HCT116 (cell line): ENCODE results near the gene NSD2. TPM values are rescaled to one million over a fixed set of nuclear protein-coding genes. Genes with fewer than 3 reads are reported as not detected.

ENCODE experiments used
- ATAC-seq: fragments of 200-7000 bp; cut with Tn5 transposase; 2 replicates; pipeline ENCODE4 v1.9.1; 2020; ENCODE audit warnings: mild to moderate bottlenecking, moderate library complexity
- BruUV-seq: library from RNA; stranded (reverse); fragments of 400-500 nt; replicated peaks from 2 replicates; lab custom pipeline; 2021; lab: Mats Ljungman, UMichigan
- CTCF ChIA-PET: fragments of 300-600 bp; sonication (Branson Sonifier 250); formaldehyde crosslinking; loops from one replicate; lab custom pipeline; 2021; ENCODE audit warnings: antibody characterized with exemption; lab: Charles Lee
- POLR2A ChIA-PET: fragments of 300-600, 350-600 bp; sonication (Branson Sonifier 250); formaldehyde crosslinking; loops from one replicate; lab custom pipeline; 2021; ENCODE audit warnings: antibody characterized with exemption; lab: Charles Lee
- RAD21 ChIA-PET, 2 experiments: fragments of 300-600 bp; sonication (Branson Sonifier 250); formaldehyde crosslinking; loops; one replicate each; lab custom pipeline; 2023; ENCODE audit warnings: low total read pairs in 2 of 2; ENCODE audit not compliant: uncharacterized antibody in 2 of 2, unreplicated experiment in 2 of 2, low non-redundant PET in 1 of 2; lab: Charles Lee
- DNase-seq: peaks from one replicate; pipeline ENCODE4 v3.0.0-alpha.2; 2010; ENCODE audit warnings: low read depth, low spot score
- H2AFZ ChIP-seq: fragments of 200-600 bp; shearing (Covaris generic), sonication (generic); 2 replicates; pipeline ENCODE4 v1.6.1; 2017; ENCODE audit warnings: low read depth, mixed run types, mixed read lengths, antibody characterized with exemption, low read length; ENCODE audit not compliant: poor library complexity, severe bottlenecking
- H3K27ac ChIP-seq: 2 replicates; pipeline ENCODE4 v1.5.1; 2012; ENCODE audit warnings: low read depth, low read length
- H3K27me3 ChIP-seq: fragments of 200-600 bp; sonication (generic); 2 replicates; pipeline ENCODE4 v1.6.1; 2016; ENCODE audit warnings: mixed run types, low read length, mixed read lengths; ENCODE audit not compliant: insufficient read depth
- H3K36me3 ChIP-seq, 2 experiments: fragments of 200-500 bp in 1 of 2; fragments of 200-600 bp in 1 of 2; sonication (Bioruptor generic) in 1 of 2; sonication (generic) in 1 of 2; 2 replicates each; pipeline versions ENCODE4 v1.5.1 to v1.6.1; 2014 to 2016; ENCODE audit warnings: low read length in 2 of 2, inconsistent platforms in 1 of 2, mixed read lengths in 1 of 2, mixed run types in 1 of 2; ENCODE audit not compliant: insufficient read depth in 2 of 2, control insufficient read depth in 1 of 2
- H3K4me1 ChIP-seq, 2 experiments: fragments of 200-600 bp in 1 of 2; sonication (generic) in 1 of 2; 2 replicates each; pipeline versions ENCODE4 v1.5.1 to v1.6.1; 2012 to 2017; ENCODE audit warnings: low read length in 2 of 2, inconsistent platforms in 1 of 2, mild to moderate bottlenecking in 1 of 2, mixed read lengths in 1 of 2, mixed run types in 1 of 2, moderate library complexity in 1 of 2; ENCODE audit not compliant: insufficient read depth in 2 of 2, control insufficient read depth in 1 of 2
- H3K4me2 ChIP-seq: fragments of 200-600 bp; sonication (generic); 2 replicates; pipeline ENCODE4 v1.6.1; 2017; ENCODE audit warnings: mixed run types, low read length, mixed read lengths
- H3K4me3 ChIP-seq, 2 experiments: fragments of 200-600 bp in 1 of 2; sonication (generic) in 1 of 2; replicated peaks in 1 of 2; 2 replicates each; pipeline ENCODE4 v1.5.1; 2011 to 2016; ENCODE audit warnings: low read length in 2 of 2, control low read depth in 1 of 2, low read depth in 1 of 2, mild to moderate bottlenecking in 1 of 2, mixed read lengths in 1 of 2, mixed run types in 1 of 2
- H3K79me2 ChIP-seq: fragments of 200-600 bp; sonication (generic); 2 replicates; pipeline ENCODE4 v1.6.1; 2017; ENCODE audit warnings: mild to moderate bottlenecking, mixed run types, low read length, moderate library complexity, mixed read lengths; ENCODE audit not compliant: insufficient read depth
- H3K9ac ChIP-seq: fragments of 200-600 bp; sonication (generic); 2 replicates; pipeline ENCODE4 v1.6.1; 2016; ENCODE audit warnings: low read length, mixed read lengths
- H3K9me2 ChIP-seq: fragments of 200-600 bp; sonication (generic), shearing (Covaris generic); 2 replicates; pipeline ENCODE4 v1.6.1; 2017; ENCODE audit warnings: mixed run types, mild to moderate bottlenecking, moderate library complexity; ENCODE audit not compliant: insufficient read depth
- H3K9me3 ChIP-seq, 2 experiments: fragments of 200-500 bp in 1 of 2; fragments of 200-600 bp in 1 of 2; sonication (Bioruptor generic) in 1 of 2; sonication (generic) in 1 of 2; 2 replicates each; pipeline ENCODE4 v1.6.1; 2014 to 2017; ENCODE audit warnings: low read length in 2 of 2, mixed read lengths in 2 of 2, inconsistent platforms in 1 of 2, low read depth in 1 of 2, mild to moderate bottlenecking in 1 of 2, mixed run types in 1 of 2, moderate library complexity in 1 of 2; ENCODE audit not compliant: control insufficient read depth in 1 of 2, insufficient read depth in 1 of 2
- H4K20me1 ChIP-seq: fragments of 200-600 bp; sonication (generic), shearing (Covaris generic); 2 replicates; pipeline ENCODE4 v1.6.1; 2017; ENCODE audit warnings: mixed run types, mild to moderate bottlenecking, moderate library complexity; ENCODE audit not compliant: insufficient read depth
- CBX3 ChIP-seq: IDR thresholded peaks from 2 replicates; pipeline ENCODE4 v1.6.1; 2012; ENCODE audit warnings: low read depth
- CTCF ChIP-seq, 3 experiments: fragments of 200-600 bp in 1 of 3; sonication (generic) in 1 of 3; IDR thresholded peaks in 2 of 3; conservative IDR thresholded peaks in 1 of 3; 2 replicates each; pipeline ENCODE4 v1.5.1; 2012 to 2017; ENCODE audit warnings: low read depth in 2 of 3, low read length in 2 of 3, antibody characterized with exemption in 1 of 3, borderline replicate concordance in 1 of 3, control low read depth in 1 of 3, mild to moderate bottlenecking in 1 of 3, mixed read lengths in 1 of 3, mixed run types in 1 of 3, moderate library complexity in 1 of 3; ENCODE audit not compliant: insufficient read depth in 1 of 3
- EGR1 ChIP-seq: IDR thresholded peaks from 2 replicates; pipeline ENCODE4 v1.6.1; 2012; ENCODE audit warnings: low read depth
- POLR2A ChIP-seq: IDR thresholded peaks from 2 replicates; pipeline ENCODE4 v1.7.0; 2011; ENCODE audit warnings: borderline replicate concordance; ENCODE audit not compliant: insufficient read depth, insufficient read length; ENCODE audit errors: extremely low read depth
- REST ChIP-seq: IDR thresholded peaks from 2 replicates; pipeline ENCODE4 v1.6.1; 2012; ENCODE audit warnings: low read depth
- SP1 ChIP-seq: IDR thresholded peaks from 2 replicates; pipeline ENCODE4 v1.6.1; 2012; ENCODE audit warnings: low read depth
- ZFX ChIP-seq: fragments of 450-650 bp; IDR thresholded peaks from 2 replicates; pipeline ENCODE4 v1.6.1; 2017
- intact Hi-C: fragments of 100-400 bp; cut with micrococcal nuclease; formaldehyde crosslinking; loops from 2 replicates; pipeline ENCODE4 v1.10.0; 2022
- total RNA-seq: library from RNA; stranded (reverse); gene quantifications from one replicate; pipeline ENCODE4 v1.2.1, GENCODE V29; 2021; ENCODE audit not compliant: unreplicated experiment

The NSD2 gene
- total RNA-seq, 1 experiment from 2014 or later = 145 TPM

GRCh38 chr4:1868293-1868692, 2.9 kb upstream of the NSD2 start:
- Histone ChIP-seq H3K36me3 (no peaks in the 10 kb centered on the region), H3K4me2 (peak overlapping the region; percentile 59), H3K9me3 (no peaks in the 10 kb centered on the region), H4K20me1 (peaks cover 3% of the 10 kb centered on the region; the same call in 1 of the 2 replicates), H2AFZ (no peak overlapping the region), H3K4me3 (no peak overlapping the region), H3K9me2 (no peaks in the 10 kb centered on the region), H3K27me3 (no peaks in the 10 kb centered on the region), H3K9ac (no peak overlapping the region), H3K4me1 (peaks cover 20 to 41% of the 10 kb centered on the region in 2 experiments), H3K79me2 (peaks cover 15% of the 10 kb centered on the region), H3K27ac (no peak overlapping the region)
- ATAC-seq (no peak), DNase-seq (no peak)
- no TSS peak for BruUV-seq
- intact Hi-C loops = no loop called here
- POLR2A ChIA-PET = no interaction called here
- no peak for TF ChIP-seq REST
- no peak for TF ChIP-seq SP1
- TF ChIP-seq ZFX = no peak
- TF ChIP-seq CBX3 = no peak
- CTCF ChIA-PET = interaction anchor here (0.8 kb wide), 1 partner anchor 12 kb away, joined by 3 read pairs; no protein-coding TSS in a partner anchor
- RAD21 ChIA-PET = no interaction called here

- Histone ChIP-seq H3K9me3 (no peaks in the 10 kb centered on the region), H3K9ac (no peak overlapping the region)
- no peak for ATAC-seq
- RAD21 ChIA-PET = no interaction called here
- TF ChIP-seq ZFX = no peak
- no peak for TF ChIP-seq EGR1
- no peak for TF ChIP-seq CTCF (IDR thresholded peaks at IDR 0.05 in 2 of 3, conservative IDR thresholded peaks at IDR 0.05 in 1 of 3; ENCODE audit: borderline replicate concordance in 1 of 3, insufficient read depth in 1 of 3, low read depth in 2 of 3, low read length in 2 of 3)
- no peak for TF ChIP-seq POLR2A
- TF ChIP-seq, all 23 proteins: peak for 0
- ChIA-PET CTCF (no interaction called here), POLR2A (no interaction called here)
- BruUV-seq = no TSS peak
- peak overlapping the region; percentile 59 for H3K4me2 ChIP-seq
- H3K4me1 ChIP-seq = peaks cover 23 to 47% of the 10 kb centered on the region in 2 experiments
- no peak overlapping the region for H3K27ac ChIP-seq
- intact Hi-C loops = no loop called here
- H4K20me1 ChIP-seq = peaks cover 3% of the 10 kb centered on the region; the same call in 1 of the 2 replicates
- no peaks in the 10 kb centered on the region for H3K36me3 ChIP-seq
- H3K4me3 ChIP-seq = no peak overlapping the region
- H2AFZ ChIP-seq = no peak overlapping the region
- H3K9me2 ChIP-seq = no peaks in the 10 kb centered on the region
- H3K79me2 ChIP-seq = peaks cover 21% of the 10 kb centered on the region
- H3K27me3 ChIP-seq = no peaks in the 10 kb centered on the region
- DNase-seq = no peak
Measured at GRCh38 chr4:1868912-1869311, 2.3 kb upstream of the NSD2 start.
